Right lung (tissue), 5 donors: ENCODE results near the gene SELENOO. TPM values are rescaled to one million over a fixed set of nuclear protein-coding genes. Genes with fewer than 3 reads are reported as not detected.
A peak's percentile ranks its signal among the peaks of the same experiment; 100 is the strongest.

Experiments used
- DNase-seq, 2 donors: peaks; one replicate each; pipeline ENCODE4 v3.0.0-alpha.2; 2013
- polyA plus RNA-seq, 5 donors: library from polyadenylated mRNA; unstranded; fragments of 120-200 nt; gene quantifications; one replicate each; pipeline versions ENCODE4 v1.2.1 to v1.2.3, GENCODE V29; 2013; ENCODE audit warnings: inconsistent platforms in 1 of 5, low replicate concordance in 1 of 5; ENCODE audit not compliant: insufficient read length in 5 of 5, insufficient read depth in 1 of 5

Gene SELENOO
- polyA plus RNA-seq, 5 donors: 14.0 to 31.3 (median 22.2) TPM

DNA sequence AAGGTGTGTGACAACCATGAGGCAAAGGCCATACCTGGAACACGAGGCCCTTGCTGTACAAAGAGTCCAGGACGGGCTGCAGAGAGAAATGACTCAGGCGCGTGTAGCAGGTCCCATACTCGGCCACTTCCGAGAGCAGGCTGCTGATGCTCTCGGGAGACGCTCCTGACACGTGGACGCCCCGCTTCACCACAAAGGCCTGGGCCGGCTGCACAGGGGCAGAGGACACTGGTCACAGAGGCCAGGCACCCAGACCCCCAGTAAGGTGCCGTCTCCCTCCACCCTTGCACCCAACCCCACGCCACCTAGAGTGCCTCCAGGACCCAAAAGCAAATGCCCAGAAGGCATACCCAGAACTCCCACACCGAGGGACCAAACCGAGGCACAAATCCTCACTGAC lies 28.6 kb downstream of the SELENOO start:
- DNase-seq: no peak

DNA sequence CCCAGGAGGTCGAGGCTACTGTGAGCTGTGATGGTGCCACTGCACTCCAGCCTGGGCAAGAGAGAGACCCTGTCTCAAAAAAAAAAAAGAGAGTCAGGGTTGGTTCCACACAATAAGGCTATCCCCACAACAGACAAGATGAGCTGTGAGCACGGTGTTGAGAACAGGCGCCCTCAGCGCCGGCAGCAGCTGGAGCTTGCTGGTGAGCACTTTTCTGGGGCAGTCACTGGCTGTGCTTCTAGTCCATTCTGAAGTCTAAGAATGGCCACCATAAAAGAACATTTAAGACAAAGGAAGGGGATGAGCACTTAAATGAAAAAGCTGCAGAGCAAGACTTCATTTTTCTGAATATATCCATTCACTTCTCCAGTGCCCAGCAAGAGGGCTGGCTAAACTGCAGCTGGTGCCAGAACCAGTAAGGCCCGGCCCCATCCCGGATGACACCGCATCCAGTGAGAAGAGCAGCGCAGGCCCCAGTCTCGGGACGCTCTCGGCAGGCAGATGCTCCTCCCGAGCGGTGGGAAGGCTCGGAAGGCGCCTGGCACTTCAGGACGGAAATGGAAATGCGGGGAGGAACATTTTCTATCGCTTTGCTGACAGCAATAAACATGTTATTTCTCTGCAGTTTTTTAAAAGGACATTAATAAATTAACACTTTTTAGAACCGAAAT lies 31.8 kb downstream of the SELENOO start:
- DNase-seq: no peak

DNA sequence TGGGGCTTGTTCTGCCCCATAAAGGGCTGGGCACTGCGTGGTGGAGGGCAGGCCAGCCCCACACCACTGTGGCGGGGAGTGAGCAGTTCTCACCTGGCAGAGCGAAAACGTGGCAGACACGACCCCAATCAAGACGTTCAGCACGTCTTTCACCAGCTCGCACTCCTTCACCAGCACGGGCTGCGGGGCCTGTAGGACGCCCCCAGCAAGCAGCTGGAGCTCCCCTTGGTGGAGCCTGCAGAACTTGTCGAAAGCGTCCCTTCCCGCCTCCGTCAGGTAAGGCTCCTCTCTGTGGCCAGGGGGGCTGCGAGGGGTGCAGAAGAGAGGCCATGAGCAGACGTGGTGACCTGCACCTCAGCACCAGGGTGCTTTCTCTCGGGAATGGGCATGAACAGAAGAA lies 32.4 kb downstream of the SELENOO start:
- DNase-seq: no peak

DNA sequence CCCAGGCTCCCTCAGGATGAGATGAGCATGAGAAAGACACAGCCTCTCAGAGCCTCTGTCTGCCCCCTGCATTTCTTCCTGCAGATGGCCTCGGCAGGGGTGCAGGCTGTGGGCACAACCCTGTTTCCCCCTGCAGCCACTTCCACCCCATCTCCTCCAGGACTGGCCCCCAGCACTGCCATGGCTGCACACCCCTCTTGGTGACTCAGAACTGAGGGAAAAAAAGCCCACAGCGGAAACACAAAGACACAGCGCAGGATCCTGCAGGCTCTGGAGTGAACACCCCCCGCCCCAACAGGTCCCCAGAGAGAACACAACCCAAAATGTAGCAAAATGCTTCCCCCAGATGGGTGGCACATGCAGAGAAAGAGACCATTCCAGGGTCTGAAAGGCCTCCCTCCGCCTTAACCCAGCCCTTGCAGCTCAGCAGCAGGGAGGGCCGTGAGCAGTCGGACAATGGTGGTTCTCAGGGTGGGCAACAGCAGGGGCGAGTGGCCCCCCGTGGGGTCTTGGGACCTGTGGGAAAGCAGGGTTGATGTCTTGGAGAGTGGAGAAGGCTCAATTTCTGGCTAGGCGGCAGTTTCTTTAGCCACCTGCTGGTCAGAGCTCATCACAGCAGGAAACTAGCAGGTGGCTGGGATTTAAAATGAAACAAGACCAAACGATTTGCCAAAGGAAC lies 36.1 kb downstream of the SELENOO start:
- DNase-seq: no peak

DNA sequence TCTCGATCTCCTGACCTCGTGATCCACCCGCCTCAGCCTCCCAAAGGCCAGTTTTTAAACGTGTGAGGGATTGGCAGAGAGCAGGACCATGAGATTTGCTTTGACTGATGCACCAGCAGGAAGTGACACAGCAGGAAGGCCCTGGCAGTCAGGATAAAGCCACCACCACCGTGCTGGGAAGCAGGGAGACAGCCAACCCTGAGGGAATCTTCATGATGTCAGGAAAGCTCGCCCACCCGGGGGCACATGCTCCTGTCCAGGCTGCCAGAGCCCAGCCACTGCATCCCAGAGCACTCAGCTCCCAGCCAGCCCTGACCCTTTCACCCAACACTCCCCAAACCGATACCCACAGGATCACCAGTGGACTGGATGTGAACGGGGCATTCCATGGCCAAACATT lies 37.9 kb downstream of the SELENOO start:
- DNase-seq: no peak

DNA sequence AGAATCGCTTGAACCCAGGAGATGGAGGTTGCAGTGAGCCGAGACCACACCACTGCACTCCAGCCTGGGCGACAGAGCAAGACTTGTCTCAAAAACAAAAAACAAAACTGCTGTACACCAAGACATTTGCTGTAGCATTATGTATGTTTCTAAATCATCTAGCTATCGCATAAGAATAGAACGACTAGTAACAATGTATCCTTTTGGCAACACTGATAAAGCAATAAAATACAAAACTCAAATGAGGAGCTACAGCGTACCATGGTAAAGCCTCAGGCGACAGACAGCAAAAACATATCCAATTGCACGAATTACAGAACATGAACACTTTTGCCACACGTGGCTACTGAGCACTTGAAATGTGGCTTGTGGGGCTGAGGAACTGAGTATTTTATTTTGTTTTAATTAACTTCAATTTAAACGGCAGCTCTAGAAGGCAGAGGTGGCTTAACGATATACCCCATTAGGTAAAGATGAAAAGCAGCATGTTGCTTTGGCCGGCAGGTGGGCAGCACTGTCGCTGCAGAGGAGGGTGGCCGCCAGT lies 41.7 kb downstream of the SELENOO start:
- DNase-seq: no peak

DNA sequence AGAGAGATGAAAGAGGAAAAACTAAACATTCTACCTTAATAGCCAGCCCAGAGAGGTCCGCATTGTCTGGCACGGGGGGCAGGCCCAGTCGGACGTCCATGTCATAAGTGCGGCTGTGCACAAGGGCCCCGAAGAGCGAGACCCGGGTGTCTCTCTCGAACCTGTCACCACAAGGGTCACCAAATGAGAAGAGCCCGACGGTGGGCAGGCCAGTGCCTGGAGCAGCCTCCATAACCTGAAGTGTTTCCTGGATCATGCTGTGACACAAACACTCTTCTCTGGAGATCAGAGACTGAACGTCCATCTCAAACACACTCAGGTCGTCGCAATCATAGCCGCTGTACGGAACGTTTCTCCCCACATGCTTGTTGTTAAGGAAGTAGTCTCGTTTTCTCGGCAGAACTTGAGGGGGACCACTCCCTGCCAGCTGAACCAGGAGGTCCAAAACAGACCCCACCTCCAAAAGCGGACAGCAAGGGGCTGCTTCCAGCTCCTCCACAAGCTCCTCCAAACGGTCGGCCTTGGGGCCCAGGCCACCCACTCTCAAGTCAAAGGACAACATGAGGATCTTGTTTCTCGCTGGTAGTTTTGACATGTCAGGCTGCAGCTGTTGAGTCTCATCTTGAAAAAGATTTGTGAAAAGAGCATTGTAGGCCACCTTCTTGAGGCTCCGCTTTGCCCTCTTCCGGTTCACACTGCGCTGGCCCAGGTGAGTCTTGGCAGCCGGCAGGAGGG lies 43.0 kb downstream of the SELENOO start:
- no peak for DNase-seq

DNA sequence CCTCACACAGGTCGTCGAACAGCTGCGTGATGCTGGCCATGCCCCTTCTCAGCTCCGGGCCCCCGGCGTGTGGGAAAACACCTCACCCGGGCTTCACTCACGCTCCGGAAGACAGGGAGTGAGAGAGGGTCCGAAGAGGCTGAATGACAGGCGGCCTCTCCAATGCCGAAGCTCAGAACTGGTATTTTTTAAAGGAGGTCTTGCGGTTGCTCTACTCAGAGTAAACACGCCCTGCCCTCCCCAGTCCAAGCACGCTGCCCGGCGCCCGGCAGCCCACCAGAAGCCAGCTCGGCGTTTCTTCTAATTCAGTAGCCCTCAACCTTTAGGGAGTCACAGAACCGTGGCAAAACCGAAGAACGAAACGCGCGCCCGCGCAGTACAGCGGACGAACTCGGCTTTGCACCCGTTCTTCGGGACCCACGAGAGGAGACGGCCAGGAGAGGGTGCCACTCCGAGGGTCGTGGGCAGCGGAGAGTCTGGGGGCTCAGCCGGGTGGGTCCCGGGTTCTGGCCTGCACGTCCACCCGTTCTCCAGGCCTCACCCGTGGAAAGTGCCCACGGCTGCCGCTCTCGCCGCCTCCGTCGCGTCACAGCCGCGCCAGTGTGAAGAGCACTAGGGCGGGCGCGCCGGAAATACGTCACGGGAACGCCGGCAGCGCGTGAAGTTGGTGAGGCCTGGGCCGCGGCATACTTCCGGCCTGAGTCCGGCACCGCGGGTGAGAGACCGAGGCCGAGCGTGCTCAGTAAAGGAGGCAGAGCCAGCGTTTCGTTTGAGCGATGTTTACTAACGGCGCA lies 43.8 kb downstream of the SELENOO start, which contains the start of gene TUBGCP6:
Gene TUBGCP6 (minus strand): TSS at position 604 of the 794 bp plus-strand sequence. CDS start 564 bp downstream, at position 40.
- DNase-seq: peak; percentile 91 to 93

DNA sequence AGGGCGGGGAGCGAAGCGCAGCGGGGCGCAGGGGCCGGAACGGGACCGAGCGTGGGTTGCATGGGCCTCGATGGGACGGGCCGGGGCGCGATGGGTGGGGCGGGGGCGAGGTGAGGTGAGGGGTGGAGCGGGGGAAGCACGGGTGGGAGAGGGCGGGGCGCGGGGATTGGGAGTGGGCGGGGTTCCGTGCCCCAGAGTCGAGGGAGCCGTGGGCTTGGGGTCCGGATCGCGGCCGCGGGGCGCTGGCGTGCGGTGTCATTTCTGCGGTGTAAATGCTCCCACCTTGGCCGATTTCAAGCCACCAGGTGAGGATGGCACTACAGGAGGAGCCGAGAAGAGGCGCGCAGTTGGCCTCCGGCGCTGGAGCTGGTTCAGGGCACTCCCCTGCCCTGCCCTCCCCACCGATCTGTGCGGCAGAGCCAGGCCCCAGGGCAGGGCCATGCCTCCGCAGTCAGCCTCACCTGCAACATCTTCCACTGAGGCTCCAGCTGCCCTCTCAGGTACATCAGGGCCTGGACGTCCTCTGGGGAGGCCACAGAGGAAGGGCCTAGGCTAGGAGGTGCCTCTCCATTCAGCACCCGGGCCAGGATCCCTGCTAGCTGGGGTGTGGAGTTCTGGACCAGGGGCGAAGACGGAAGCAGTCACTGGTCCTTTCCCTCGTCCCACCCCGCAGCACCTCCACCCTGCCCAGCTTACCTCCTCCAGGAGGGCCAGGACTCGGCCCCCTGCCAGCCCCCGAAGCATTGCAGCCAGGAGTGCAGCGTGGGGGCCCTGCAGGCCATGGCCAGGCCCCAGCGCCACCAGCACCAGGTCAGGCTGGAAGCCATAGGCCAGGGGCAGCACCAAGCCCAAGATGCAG lies 44.6 kb downstream of the SELENOO start:
- no peak for DNase-seq

DNA sequence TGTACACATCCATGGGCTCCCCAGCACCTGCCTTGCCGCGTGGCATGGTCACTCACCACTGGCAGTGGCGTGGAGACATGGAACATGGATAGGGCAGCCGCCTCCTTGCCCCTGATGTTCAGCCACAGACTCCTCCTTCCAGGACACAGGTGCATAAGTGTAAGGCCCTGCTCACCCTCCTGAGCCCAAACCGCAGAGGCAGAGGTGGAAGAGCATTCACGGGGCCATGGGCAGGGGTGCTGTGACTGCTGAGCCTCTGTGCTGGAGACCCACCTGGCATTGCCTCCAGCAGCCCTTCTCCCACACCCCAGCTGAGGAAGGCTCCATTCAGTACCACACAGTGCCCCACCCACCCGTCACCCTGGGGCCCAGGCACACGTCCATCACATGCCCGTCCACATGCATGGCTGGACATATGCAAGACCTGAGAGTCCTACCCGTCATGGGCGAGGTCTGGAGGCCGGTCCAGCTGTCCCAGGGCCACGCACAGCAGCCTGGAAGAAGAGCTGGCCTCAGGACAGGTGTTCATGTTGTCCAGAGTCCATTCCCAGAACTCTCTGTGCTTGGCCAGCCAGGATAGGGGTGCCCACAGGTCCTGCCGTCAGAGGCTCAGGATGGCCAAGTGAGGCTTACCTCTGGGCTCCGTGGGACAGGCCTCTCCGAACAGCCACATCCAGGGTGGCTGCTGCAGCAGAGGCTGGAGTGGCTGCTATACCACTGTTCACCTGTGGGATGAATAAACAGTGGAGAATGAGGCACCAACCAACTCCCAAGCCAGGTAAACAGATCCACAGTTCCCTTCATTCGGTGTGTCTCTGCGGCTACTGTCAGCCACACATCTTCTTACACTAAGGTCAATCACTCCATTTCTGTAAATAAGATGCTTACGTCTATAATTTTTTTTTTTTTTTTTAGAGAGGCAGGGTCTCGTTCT lies 45.7 kb downstream of the SELENOO start:
- no peak for DNase-seq

DNA sequence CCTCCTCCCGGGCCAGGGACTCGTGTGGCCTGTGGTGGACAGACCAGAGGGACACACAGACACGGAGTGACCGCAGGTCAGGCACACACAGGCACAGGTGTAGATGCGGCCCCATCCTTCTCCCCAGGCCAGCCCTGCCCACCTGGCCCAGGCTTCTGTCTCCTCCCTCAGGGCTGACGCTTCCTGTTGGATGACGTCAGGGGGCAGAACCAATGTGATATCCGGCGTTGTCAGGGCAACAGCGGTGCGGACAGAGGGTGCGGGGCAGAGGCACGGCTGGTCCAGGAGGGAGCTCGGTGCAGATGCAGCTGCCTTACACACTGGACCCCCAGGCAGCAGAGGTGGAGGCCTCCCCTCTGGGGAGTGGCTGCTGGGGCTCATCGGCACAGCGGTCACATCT lies 46.9 kb downstream of the SELENOO start:
- DNase-seq: no peak

DNA sequence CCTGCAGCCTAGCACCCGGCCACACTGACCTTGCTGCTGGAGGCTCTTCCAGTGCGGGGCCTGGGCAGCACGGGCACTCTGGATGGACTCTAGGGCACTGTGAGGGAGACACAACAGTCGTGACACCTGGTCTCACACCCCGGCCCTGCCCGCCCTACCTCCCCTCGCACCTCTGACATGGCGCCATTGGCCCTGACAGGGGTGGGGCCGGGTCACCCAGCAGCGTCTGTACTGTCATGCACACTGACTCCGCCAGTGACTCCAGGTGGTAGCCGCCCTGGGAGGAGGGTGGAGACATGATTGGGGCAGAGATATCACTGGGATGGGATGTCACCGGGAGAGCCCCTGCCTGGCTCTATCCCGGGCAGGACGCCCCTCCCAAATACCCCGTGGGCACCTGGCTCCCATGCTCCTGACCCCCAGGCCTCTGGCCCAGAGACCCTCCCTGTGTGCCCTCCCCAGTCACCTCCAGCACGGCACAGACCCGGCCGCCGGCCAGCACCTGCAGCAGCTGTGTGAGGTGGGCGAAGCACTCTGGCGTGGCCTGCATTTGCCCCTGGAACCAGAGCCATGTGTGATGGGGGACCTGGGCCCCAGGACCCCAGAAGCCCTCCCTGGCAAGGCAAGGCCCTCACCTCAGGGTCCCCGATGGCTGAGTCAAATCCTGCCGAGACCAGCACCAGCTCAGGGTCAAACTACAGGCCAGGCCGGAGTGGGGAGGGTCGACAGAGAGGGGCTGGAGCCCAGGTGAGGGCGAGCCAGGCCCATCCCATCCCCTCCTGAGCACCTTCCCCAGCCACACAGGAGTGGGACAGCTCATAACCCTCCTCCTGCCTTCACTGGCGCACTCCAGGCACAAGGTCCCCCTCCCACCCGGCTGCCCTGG lies 47.6 kb downstream of the SELENOO start:
- no peak for DNase-seq

DNA sequence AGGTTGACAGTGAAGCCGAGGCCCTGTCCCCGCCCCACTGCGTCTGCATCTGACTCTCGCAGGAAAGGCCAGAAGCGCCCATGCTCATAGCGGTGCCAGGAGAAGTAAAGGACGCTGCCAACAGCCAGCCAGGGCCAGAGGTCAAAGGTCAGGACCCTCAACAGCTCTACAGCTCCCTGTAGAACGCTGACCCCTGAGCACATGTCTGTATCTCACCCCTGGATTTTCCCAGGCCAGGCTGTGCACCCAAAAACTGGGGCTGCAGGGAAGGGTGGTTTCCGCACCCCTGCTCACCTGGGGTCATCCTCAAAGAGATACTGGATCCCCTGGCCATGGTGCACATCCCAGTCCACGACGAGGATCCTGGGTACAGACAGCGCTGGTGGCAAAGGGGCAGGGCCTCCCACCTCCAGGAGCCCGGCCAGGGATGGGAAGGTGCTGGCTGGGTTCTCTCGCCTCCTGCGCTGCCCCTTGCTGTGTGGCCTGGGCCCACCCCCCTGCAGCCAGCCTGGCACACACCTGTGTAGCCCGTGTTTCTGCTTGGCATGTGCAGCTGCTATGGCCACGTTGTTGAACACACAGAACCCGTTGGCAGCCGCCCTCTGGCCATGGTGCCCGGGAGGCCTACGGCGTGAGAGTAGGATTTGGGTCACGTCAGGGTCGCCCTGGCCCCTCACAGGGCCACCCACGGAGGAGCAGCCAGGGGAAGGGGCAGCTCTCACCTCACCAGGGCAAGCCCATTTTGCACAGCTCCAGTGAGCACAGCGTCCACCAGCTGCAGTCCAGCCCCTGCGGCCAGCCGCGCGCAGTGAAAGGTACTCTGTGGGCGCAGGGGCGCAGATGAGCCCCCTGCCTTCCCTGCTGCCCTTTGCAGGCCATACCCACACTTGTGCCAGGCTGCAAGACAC lies 48.8 kb downstream of the SELENOO start:
- no peak for DNase-seq

DNA sequence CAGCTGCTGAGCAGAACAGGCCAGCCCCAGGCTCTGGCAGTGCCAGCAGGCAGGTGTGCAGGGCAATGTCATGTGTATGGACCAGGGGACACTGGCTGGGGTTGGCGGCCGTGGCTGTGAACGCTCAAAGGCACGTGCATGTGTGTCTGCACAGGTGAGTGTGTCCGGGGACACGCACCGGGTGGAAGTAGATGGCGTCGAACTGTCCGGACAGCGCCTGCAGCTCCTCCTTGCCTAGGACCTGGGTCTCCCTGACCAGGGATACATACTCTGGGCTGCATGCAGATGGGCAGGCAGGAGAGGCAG lies 49.4 kb downstream of the SELENOO start:
- DNase-seq: no peak

DNA sequence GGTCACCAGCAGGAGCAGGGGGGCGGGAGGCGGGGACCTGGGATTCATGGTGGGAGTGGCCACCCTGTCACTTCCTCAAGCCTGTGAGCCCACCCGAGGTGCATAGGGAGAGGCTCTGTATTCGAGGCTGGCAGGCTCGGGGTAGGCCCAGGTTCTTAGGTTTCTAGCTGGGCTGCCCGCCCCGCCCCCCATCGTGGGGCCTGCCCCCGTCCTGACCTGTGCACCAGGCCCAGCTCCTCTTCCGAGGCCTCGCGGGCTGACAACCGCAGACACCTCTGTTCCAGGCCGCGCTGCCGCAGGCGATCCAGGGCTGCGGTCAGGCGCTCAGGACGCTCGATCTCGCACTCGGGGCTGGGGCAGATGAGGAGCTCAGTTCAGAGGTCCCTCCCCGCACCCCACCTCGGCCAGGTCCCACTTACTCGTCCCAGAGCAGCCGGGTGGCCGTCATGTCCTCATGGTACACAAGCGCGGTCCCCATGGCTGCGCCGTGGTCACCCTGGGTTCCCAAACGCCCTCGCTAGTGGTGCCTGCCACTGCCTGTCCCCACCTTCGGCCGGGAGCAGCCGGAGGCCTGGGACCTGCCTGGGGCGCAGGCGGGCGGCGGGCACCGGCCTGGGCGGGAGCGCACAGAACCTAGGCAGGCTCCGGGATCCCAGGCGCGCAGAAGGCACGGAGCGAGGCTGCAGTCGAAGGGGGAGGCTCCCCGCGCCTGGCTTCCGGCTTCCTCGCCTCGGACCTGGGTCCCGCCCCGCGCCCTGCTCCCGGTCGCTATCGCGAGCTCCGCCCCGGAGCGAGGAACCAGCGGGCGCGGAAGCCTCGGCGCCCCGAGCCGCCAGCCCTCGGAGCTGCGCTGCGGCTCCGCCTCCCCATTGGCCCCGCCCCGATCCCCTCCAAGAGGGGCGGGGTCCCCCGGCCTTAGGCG lies 50.0 kb downstream of the SELENOO start, which contains the start of gene HDAC10:
Gene HDAC10 (minus strand): TSS at position 711 of the 922 bp plus-strand sequence. CDS start 233 bp downstream, at position 478.
- peak; percentile 77 to 80 for DNase-seq

DNA sequence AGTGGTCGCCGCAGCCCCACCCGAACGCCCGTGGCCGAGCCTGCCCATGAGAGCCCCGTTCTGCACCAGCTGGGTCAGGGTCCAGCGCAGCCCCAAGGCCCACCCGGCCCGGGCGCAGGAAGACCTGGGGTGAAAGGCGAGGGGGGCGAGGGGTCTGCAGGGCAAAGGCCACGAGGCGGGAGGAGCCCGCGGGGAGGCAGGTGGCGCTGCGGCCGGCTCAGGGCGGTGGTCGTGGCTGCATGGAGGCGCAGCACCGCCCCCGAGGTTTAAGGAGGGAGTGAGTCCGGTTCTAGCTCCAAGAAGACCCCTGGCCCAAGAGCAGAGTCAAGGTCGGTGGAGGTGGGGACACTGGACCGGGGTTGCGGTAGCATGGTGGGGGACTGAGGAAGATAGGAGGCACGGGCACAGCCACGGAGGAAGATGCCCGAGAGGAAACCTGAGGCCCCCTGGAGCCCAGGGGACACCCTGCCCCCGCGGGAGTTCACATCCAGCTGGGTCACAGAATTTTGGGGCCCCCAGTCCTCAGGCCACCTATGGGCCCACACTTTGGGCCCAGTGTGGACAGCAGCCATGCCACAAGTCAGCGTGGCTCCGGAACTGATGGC lies 50.8 kb downstream of the SELENOO start:
- no peak for DNase-seq
